ENCODE data around the gene PTK7. TPM values are rescaled to one million over a fixed set of nuclear protein-coding genes. Genes with fewer than 3 reads are reported as not detected.

PTK7 gene
- total RNA-seq, 2 experiments from 2014 or later = 1.2 to 1.6 TPM

- Histone ChIP-seq H3K36me3 (ENCODE audit: insufficient read depth, low read length) (peaks cover 43% of the 10 kb centered on the region), H3K4me1 (ENCODE audit: insufficient read depth, low read length) (peaks cover 50% of the 10 kb centered on the region), H3K27ac (ENCODE audit: low read depth in 1 of 2, low read length in 2 of 2) (no peak overlapping the region), H3K27me3 (ENCODE audit: control insufficient read depth in 1 of 2, insufficient read depth in 2 of 2, low read length in 2 of 2) (no peaks in the 10 kb centered on the region), H3K9me3 (ENCODE audit: control insufficient read depth in 1 of 2, insufficient read depth in 1 of 2, low read length in 2 of 2) (no peaks in the 10 kb centered on the region), H3K4me3 (ENCODE audit: low read length) (no peak overlapping the region)
- intact Hi-C loops (cut with DNase I, micrococcal nuclease) = loop anchor here in 1 of 2 experiments (10.0 kb wide), 1 partner anchor 393 kb away; the partner anchor contains the start of gene BICRAL
- POLR2A ChIA-PET = no interaction called here
- no peaks in the 10 kb centered on the region for H3K9me3 Mint-ChIP-seq
- H3K27ac Mint-ChIP-seq = peak overlapping the region; percentile 27
- no peaks in the 10 kb centered on the region for H3K27me3 Mint-ChIP-seq
- CTCF ChIA-PET = no interaction called here
- H3K4me1 Mint-ChIP-seq (ENCODE audit: low read depth) = peaks cover 43% of the 10 kb centered on the region
- no peak for TF ChIP-seq CTCF (IDR thresholded peaks at IDR 0.05)
- peak in 1 of 14 experiments; percentile 28 for DNase-seq
- no peak overlapping the region for H3K4me3 Mint-ChIP-seq
- ATAC-seq (ENCODE audit: poor library complexity) = no peak
- H3K36me3 Mint-ChIP-seq (ENCODE audit: low read depth) = peaks cover 61% of the 10 kb centered on the region
Measured at GRCh38 chr6:43178150-43178549, 102.0 kb downstream of the PTK7 start.

GRCh38 chr6:43178951-43179830, 103.1 kb downstream of the PTK7 start:
- Histone ChIP-seq H3K27ac (ENCODE audit: low read depth in 1 of 2, low read length in 2 of 2) (no peak overlapping the region), H3K9me3 (ENCODE audit: control insufficient read depth in 1 of 2, insufficient read depth in 1 of 2, low read length in 2 of 2) (no peaks in the 10 kb centered on the region), H3K27me3 (ENCODE audit: control insufficient read depth in 1 of 2, insufficient read depth in 2 of 2, low read length in 2 of 2) (no peaks in the 10 kb centered on the region), H3K36me3 (ENCODE audit: insufficient read depth, low read length) (peaks cover 43% of the 10 kb centered on the region), H3K4me1 (ENCODE audit: insufficient read depth, low read length) (peaks cover 50% of the 10 kb centered on the region), H3K4me3 (ENCODE audit: low read length) (no peak overlapping the region)
- no peaks in the 10 kb centered on the region for H3K27me3 Mint-ChIP-seq
- H3K36me3 Mint-ChIP-seq (ENCODE audit: low read depth) = peaks cover 61% of the 10 kb centered on the region
- intact Hi-C loops (cut with DNase I, micrococcal nuclease) = loop anchor here in 1 of 2 experiments (10.0 kb wide), 1 partner anchor 394 kb away; the partner anchor contains the start of gene BICRAL
- H3K27ac Mint-ChIP-seq = no peak overlapping the region
- ChIA-PET CTCF (interaction anchor here (1.5 kb wide), 1 partner anchor 8 kb away, joined by 5 read pairs; the partner anchor contains the start of gene SRF), POLR2A (interaction anchor here (1.1 kb wide), 1 partner anchor 195 kb away, joined by 4 read pairs; the partner anchor contains the start of gene PPP2R5D)
- TF ChIP-seq CTCF (IDR thresholded peaks at IDR 0.05) = no peak
- no peaks in the 10 kb centered on the region for H3K9me3 Mint-ChIP-seq
- H3K4me1 Mint-ChIP-seq (ENCODE audit: low read depth) = peaks cover 43% of the 10 kb centered on the region
- H3K4me3 Mint-ChIP-seq = no peak overlapping the region
- DNase-seq (no peak), ATAC-seq (ENCODE audit: poor library complexity) (no peak)

- peaks cover 55% of the 10 kb centered on the region for H3K36me3 Mint-ChIP-seq (ENCODE audit: low read depth)
- Histone ChIP-seq H3K9me3 (ENCODE audit: control insufficient read depth in 1 of 2, insufficient read depth in 1 of 2, low read length in 2 of 2) (no peaks in the 10 kb centered on the region), H3K27me3 (ENCODE audit: control insufficient read depth in 1 of 2, insufficient read depth in 2 of 2, low read length in 2 of 2) (no peaks in the 10 kb centered on the region), H3K4me3 (ENCODE audit: low read length) (no peak overlapping the region), H3K36me3 (ENCODE audit: insufficient read depth, low read length) (peaks cover 45% of the 10 kb centered on the region), H3K4me1 (ENCODE audit: insufficient read depth, low read length) (peaks cover 49% of the 10 kb centered on the region), H3K27ac (ENCODE audit: low read depth in 1 of 2, low read length in 2 of 2) (no peak overlapping the region)
- H3K27me3 Mint-ChIP-seq = no peaks in the 10 kb centered on the region
- no peak overlapping the region for H3K4me3 Mint-ChIP-seq
- ATAC-seq (ENCODE audit: poor library complexity) (no peak), DNase-seq (no peak)
- peaks cover 43% of the 10 kb centered on the region for H3K4me1 Mint-ChIP-seq (ENCODE audit: low read depth)
- no peaks in the 10 kb centered on the region for H3K9me3 Mint-ChIP-seq
- POLR2A ChIA-PET = interaction anchor here (1.1 kb wide), 2 partner anchors 8 to 196 kb away, joined by 3 to 4 read pairs; partner anchors contain the start of gene PPP2R5D
- H3K27ac Mint-ChIP-seq = no peak overlapping the region
- intact Hi-C loops (cut with DNase I, micrococcal nuclease) = loop anchor here in 1 of 2 experiments (5.0 kb wide), 1 partner anchor 297 kb away; the partner anchor contains the start of gene TJAP1
- CTCF ChIA-PET = interaction anchor here (1.5 kb wide), 1 partner anchor 9 kb away, joined by 5 read pairs; the partner anchor contains the start of gene SRF
- TF ChIP-seq CTCF (IDR thresholded peaks at IDR 0.05) = no peak
Measured at GRCh38 chr6:43180058-43180457, 103.9 kb downstream of the PTK7 start.
